Left renal cortex interstitium (tissue), 4 donors: ENCODE measurements around the gene TJAP1. TPM values are rescaled to one million over a fixed set of nuclear protein-coding genes. Genes with fewer than 3 reads are reported as not detected.
"Not testable (repeated sequence)": the region's sequence is repeated elsewhere in the genome, so short reads cannot be mapped to it uniquely, and the experiment has no call there.

ENCODE experiments used
- DNase-seq, 4 donors: peaks; one replicate each; pipeline ENCODE4 v3.0.0-alpha.2; 2013; ENCODE audit warnings: low read depth in 4 of 4, low spot score in 2 of 4, missing footprints in 1 of 4
- polyA plus RNA-seq, 4 donors: library from polyadenylated mRNA; unstranded; fragments of 120-200 nt; gene quantifications; one replicate each; pipeline ENCODE4 v1.2.1, GENCODE V29; 2013; ENCODE audit not compliant: insufficient read length in 4 of 4

The TJAP1 gene
- polyA plus RNA-seq, 4 donors = 24.6 to 50.2 (median 36.8) TPM

DNA sequence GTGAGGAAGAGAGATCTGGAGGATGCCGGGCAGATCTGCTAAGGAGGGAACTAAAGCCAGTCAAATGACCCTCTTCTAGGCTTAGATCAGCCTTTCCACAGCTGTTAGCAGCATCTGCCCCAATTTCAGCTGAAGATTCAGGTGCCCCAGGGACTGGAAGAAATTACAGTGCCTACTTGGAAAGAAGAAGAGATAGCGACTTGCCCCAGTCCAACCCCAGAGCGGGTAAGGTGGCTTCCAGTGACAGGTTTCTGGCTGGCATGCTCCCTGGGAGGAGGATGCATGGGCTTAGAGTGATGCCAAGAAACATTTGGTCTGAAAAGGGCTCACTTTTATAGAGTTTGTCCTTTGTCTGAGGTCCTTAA, 620 bp downstream of the TJAP1 start:
- DNase-seq = no peak

DNA sequence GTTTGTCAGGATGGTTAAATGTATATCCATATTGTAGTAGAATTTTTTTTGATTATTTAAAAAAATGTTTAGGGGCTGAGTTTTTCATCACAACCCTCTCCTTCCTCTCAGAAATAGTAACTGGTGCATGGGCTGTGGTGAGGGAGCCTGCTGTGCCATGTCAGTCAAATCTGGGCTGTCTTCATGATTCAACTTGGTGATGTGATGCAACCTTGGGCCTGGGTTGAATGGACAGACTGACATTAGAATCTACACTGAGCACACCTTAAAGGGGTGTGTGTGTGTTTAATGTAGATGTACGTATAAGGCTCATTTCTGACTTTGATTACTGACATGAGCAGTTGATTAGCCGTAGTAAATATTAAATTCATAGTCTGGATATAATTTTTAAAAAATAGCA, 3.7 kb downstream of the TJAP1 start:
- no peak for DNase-seq

DNA sequence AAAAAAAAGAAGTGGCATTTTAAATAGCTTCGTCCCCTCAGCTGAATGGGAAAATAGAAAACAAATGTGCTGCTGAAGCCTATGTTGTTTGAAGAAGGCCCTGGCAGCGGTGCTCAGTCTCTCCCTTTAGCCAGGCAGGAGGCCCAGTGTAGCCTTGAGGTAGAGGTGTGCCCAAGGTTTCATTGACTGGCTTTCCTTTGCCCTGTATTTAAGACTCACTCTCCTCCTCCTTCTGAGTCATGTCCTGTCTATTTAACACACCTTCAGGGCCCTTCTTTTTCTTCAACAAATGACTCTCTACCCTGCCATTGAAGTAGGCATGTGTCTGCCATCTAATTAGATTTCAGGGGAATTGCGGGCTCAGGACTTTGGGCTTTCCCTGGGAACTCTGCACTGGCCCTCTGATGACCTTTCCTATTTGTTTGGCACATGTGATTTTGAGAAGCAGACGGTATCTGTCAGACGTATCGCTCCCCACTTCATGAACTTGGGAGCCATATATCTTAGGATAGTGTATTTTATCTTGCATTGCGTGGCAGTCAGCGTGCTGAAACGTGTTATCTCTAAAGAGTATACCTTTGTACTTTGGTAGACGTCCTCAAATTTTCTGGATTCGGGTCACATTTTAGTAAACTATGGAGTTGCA, 4.3 kb downstream of the TJAP1 start:
- no peak for DNase-seq

DNA sequence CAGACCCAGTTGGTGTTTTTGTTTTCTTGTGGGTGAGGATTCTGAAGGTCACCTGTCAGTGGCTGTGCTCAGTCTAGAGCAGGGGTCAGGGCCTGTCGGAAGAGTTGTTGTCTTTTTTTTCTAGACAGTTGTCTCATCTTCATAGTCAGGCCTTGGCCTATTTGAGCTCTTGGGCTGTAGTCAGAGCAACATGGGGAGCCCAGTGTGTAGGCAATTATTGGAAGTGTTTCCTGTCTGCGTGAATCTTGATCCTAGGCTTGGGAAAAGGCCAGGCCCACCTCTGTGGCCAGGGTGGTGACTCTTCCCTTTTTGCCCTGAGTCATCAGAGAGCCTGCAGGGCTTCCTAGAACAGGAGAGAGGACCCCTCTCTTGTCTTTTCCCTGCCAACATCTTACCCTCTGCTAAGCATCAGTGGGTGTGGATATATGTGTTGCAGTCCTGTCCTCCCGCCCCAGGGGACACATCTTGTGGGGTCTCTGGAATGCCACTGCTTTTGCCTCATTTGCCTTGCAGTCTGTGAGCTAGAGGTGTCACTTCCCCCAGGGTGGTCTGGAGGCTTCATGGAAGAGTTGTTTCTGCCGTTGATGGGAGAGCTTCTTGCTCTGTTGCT, 11.4 kb downstream of the TJAP1 start:
- DNase-seq = no peak

DNA sequence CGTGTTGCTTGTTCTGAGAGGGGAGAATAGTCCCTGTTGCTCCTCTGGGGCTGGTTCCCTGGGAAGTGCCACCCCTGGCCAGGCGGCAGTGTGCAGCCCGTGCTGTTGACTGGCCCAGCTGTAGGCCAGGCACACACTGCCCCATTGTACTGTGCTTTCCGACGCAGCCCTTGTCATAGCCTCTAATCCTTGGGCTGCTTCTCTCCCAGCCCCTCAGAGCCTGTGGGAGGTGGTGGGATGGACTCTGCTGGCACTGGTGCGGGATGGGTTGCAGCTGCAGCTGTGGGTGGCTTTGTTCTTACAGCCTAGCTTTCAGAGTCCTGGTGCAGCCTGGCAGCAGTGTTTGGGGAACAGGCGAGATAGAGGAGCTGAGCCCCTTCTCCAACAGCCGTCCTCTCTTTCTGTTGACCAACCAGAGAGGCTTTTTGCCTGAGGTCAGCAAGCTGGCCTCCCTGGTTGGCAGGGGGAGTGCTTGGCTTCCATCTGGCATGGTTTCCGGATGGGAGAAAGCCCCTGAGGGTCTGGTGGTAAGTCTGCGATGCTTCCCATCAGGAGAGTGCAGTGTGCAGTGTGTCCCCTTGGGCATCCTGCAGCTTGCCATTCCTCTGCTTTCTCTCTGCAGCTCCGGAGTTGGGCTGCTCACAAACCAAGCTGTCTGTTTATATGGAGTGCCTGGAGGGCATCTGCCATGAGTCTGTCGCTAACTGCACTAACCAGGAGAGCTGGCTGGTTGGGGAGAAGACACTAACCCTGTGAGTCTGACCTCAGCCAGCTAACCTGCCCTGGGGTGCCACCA, 12.1 kb downstream of the TJAP1 start:
- no peak for DNase-seq

DNA sequence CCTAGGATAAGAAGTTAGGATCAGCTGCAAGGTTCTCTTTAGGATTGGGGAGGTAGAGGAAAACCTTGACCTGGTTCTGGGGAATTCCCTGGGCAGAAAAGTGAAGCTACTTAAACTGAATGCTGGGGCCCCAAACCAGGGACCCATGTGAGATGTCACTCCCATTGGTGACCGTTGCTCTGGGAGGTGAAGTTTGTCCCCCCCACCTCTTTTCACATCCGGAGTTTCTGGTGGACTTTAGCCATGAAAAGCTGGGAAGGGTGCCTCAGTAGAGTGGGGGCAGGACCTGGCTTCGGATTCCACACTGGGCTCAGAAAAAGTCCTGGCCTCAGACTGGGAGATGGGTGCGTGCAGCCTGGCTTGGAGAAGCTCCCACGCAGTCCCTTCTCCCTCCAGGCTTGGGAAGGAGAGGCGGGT, 13.2 kb downstream of the TJAP1 start:
- DNase-seq = no peak

DNA sequence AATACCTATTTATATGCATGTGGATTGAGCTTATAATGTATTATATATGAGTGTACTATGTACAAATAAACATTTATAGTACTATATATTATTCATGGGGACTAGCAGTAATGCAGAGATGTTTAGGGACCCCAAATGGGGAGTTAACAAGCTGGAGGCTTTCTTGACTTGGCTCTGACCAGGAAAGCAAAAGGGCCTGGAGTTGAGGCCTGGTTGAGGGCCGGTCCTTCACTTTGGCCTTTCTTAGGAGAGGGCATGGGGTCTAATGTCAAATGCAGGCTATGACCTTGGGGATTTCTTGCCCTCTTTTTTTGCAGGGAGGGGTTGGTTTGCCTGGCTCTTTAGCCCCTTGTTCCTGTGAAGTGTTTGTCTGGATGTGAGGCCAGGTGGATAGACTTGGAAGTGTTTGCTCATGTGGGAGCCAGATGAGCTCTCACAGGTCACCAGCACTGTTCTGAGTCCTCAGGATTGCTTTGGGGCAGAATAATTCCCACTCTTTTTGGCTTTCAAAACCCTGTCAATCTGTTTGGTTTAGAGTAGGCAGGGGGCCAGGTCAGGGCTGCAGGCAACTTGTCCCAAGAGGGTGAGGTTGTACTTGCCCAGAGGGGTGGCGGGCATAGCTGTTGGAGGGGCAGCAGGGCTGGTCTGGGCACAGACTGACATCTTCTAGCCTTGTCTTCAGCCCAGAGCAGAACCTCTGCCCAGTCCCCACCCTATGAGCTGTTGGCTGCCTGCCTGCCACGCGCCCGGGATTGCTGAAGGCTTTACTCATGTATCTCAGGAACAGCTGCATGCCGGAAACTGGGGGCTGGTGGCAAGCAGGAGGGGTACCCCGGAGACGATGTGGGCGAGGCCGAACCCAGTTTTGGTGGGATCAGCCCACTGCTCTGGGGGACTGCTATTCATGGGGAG, 14.6 kb downstream of the TJAP1 start:
- no peak for DNase-seq

DNA sequence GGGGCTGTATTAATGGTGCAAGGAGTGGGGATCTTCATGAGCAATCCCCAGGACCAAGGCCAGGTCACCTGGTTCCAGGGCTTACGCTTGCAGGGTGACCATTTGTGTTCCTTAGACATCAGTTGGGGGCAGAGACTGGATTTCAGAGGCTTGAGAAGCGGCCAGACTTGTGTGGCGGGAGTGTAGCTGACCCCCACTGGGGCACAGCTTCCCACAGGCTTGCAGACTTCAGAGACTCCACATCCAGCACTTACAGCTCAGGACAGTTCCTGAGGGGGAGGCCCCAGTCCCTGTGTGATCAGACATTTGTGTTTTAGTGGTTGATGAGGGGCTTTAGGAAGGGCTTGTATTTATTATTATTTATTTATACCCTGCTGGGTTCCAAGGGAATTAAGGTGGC, 15.3 kb downstream of the TJAP1 start:
- no peak for DNase-seq

DNA sequence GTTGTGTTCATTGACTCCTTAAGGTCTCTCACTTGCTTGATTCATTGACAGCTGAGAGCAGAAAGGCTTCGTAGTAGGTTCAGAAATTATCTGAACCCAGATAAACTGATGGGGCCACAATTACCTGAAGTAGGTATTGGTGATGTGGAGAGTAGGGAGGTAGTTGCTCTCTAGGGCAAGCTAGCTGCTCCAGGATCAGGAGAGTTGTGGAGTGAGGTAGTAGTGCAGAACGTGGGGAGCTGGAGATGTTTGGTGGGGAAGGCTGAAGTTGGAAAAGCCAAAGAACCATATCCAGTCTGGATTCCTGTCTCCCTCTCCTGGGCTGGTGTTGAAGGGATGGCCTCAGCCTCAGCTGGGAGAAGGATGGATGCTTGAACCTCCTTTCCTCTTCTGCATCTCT, 15.9 kb downstream of the TJAP1 start:
- DNase-seq = no peak

DNA sequence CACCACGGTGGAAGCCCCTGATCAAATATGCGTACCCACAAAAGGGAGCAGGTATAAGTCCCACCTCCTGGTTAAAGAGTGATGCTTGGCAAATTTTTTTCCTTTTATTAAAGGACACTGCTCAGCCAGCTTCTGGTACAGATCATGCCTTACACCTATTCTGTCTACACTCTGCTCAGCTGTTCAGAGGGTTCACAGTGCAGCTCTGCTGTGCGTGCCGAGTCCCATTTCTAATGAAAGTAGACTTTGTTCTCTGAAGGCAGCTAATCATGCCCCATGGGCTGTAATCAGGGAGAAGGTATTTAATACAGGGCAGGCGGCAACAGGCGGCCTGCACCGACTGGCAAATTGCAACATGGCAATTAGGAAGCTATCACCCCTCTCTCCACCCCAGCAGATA, 16.5 kb downstream of the TJAP1 start:
- DNase-seq = no peak

DNA sequence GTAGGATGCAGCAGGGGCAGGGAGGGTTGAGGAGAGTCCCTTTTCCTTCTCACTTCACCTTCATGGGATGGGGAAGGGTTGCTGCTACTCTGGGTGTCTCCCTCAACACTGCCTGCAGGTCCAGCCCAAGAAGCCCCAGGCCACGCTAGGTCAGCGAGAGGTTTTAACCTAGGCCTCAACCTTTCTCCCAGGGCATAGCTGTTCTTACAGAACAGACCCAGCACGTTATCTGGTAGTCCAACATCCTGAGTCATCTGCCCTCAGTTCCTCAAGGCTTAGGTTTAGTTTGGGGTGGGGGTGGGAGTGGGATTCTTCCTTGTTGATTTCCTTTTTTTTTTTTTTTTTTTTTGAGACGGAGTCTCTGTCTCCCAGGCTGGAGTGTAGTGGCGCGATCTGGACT, 17.0 kb downstream of the TJAP1 start:
- no peak for DNase-seq

DNA sequence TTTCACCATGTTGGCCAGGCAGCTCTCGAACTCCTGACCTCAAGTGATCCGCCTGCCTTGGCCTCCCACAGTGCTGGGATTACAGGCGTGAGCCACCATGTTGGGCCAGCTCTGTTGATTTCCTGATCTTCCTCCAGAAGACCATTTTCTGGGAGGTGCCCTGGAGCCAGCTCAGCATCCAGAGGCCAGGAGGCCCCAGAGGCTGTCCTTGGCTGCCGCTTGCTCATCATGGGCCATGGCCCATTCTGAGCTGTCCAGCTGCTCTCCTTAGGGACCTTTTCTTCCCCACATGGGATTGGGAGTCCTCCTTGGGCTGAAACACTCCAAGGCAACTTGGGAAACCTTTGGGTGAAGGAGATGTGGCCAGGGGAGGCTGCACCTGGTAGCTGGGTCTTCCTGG, 17.4 kb downstream of the TJAP1 start:
- DNase-seq = no peak

DNA sequence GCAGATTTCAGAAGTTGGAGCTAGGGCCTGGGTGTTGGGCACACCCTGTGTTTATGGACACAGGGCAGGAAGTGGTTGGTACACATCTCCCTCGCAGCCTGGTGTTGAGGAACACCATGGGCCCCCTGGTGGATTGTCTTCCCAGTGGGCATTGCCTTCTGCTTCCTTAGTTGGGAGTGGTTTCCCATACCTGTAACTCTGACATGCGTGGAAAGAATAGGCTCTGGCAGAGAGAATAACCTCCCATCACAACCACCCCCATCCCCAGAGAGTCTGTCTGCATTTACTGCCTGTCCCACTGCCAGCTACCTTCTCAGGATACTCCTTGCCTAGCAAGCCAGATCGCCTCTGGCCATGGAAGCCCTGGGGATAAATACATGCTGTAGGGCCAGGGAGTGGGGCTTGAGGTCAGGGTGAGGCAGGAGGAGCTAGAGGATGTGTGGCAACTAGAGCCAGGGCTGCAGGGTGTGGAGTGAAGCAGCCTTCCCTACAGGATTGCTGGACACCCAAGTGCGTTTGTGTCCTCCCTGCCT, 18.1 kb downstream of the TJAP1 start:
- DNase-seq = no peak

DNA sequence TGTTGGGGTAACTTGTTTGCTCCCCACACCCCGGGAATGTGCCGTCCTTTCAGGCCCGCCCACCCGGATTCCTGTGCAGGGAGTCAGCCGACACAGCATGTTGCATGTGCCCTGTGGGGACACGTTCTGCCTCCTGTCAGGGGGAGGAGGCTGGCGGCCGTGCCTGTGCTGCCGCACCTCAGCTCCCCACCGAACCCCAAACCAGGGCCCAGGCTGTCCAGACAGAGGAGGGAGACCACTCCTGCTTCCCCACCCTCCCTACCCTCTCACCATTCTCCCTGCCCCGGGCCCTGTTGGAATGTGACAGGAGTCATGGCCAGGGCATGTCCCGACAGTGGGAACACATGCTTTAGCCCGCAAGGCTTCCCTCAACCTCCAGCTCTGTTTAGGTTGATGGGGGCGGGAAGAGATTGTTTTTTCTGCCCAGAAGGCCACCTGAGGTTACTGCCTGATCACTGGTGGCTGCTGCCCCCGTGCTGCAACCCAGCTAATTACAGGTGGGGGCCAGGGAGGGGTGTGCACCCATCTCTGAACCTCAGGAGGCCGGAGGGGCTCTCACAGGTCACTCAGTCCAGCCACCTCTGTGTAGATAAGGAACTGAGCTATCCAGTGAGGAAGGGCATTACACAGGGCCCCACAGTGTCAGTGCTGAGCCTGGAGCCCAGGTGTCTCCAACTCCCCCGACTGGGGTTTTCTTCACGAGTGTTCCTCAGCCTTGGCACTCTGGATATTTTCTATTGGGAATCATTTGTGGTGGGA, 19.2 kb downstream of the TJAP1 start:
- no peak for DNase-seq

DNA sequence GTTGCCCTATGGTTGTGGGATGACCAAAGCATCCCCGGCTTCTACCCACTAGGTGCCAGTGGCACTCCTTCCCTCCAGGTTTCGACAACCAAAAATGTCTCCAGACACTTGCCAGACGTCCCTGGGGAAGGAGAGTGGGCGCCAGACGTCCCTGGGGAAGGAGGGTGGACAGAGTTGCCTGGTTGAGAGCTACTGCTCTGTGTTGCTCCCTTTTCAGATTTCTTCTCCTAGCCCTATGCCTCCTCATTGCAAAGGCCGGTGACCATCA, 19.7 kb downstream of the TJAP1 start:
- no peak for DNase-seq

DNA sequence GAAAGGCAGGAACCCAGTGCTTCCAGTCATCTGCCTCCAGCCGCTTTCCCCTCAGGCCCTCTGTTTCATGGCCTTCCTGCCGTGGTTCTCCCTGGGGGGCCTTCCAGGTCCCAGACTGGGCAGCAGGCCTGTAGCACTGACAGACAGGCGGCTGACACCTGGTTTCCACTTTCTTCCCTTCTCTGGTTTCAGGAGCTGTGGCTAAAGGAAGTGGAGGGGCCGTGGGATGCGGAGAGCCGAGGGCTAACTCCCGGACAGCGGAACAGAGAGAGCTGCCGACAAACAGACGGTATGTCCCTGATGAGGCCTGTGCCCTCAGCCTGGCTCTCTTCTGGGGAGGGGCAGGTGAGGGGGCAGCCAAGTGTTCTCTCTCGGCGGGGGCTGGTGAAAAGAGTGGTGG, 20.3 kb downstream of the TJAP1 start:
- no peak for DNase-seq

DNA sequence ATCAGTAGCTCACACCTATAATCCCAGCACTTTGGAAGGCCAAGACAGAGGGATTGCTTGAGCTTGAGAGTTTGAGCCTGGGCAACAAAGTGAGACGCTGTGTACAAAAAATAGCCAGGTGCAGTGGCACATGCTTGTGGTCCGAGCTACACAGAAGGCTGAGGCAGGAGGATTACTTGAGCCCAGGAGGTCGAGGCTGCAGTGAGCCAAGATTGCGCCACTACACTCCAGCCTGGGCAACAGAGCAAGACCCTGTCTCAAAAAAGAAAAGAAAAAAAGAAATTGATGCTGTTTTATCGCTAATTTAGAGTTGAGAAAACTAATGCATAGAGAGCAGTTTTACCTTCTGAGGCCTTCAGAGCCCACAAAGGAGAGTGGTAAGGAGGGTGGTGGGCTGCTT, 20.9 kb downstream of the TJAP1 start:
- DNase-seq = not testable (repeated sequence)

DNA sequence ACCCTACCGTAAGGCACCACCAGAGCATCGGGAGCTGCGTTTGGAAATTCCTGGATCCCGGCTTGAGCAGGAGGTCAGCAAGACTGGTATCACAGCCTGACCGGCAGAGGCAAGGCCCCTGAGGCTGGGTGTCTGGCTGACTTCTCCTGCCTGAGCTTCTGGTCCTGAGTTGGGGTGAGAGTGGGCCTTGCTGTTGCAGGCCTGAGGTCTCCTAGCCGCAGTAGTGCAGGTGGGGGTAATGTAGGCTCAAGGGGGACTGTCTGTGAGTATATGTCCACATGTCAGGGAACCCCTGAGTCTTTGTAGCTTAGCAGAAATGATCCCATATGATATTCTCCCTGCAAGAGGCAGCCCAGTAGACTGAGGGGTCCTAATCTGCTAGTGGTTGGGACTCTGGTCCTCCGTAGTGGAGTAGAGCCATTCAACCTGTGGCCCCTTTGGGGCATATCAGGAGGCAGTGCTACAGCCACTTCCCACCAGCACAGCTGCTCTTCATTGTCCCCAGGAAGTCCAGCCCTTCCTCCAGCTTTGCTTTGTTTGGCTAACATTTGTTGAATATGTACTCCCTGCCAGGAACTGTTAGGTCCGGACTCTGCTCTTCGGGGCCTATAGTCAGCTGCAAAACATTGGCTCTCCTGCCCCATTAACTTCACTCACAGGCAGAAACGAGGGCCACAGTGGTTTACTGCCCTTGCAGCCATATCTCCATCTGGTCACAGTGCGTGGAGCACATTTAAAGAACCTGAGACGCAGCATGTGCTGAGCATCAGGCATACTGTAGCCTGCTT, 21.9 kb downstream of the TJAP1 start:
- DNase-seq = no peak

DNA sequence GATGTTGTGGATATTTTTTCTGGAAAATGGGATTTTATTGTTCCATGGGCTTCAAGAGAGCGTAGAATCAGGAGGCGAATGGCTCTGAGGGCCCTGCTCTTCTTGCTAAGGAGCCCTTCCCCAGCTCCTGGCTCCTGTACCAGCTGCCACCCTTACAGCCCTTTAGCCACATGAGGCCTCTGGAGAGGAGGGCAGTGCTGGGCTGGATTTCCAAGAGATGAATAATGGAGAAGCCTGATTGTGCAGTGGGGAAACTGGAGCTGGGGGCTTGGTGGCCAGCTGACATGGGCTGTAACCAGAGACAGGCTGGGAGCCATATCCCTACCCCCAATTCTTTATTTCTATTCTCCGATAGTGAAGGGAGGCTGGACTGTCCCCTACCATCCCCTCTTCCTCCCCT, 23.6 kb downstream of the TJAP1 start:
- no peak for DNase-seq

DNA sequence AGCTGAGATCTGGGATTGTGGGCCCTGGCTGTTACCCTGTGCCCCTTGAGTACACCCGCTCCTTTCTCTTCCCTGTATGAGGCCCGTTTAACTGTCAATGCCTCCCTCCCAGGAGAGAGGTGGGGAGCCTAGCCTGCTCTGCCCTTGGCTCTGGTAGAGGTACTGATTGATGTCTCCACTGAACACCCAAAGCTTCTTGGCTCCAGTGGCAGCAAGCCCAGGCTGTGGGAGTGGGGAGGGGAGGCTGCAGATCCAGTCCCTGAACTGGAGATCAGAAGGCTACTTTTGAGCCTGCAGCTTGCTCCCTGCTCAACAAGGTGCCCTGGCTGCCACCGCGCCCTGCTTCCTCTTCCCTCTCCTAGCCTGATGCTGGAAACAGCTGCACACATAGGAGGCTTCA, 25.3 kb downstream of the TJAP1 start:
- DNase-seq = no peak
